ENCODE data around the gene MAPK11. TPM values are rescaled to one million over a fixed set of nuclear protein-coding genes. Genes with fewer than 3 reads are reported as not detected.

The MAPK11 gene
- total and polyA plus RNA-seq, 10 of the 15 experiments (the other 5 are each of a cell fraction or from before 2014, with no cell fraction given) = 0.05 to 12.8 (median 3.7) TPM

GRCh38 chr22:50236731-50237409, 33.3 kb downstream of the MAPK11 start:
- BruUV-seq (replicated peaks) = no TSS peak
- H3K27ac ChIP-seq (ENCODE audit: control insufficient read depth, insufficient read depth) = no peak overlapping the region
- H3K9me3 ChIP-seq (replicated peaks; ENCODE audit: control insufficient read depth, insufficient read depth, low read length) = no peaks in the 10 kb centered on the region
- H3K36me3 ChIP-seq (ENCODE audit: control insufficient read depth in 2 of 2, insufficient read depth in 2 of 2, low read length in 1 of 2) = peaks cover 3 to 14% of the 10 kb centered on the region in 2 experiments; a peak in 2 of 4 replicates
- ChIA-PET CTCF (interaction anchor here (0.7 to 2.0 kb wide), 6 partner anchors 9 to 469 kb away, joined by 3 to 8 read pairs (median 4); no protein-coding TSS in a partner anchor), SMC1A (ENCODE audit: uncharacterized antibody, unreplicated experiment) (interaction anchor here (1.1 to 1.6 kb wide), 3 partner anchors 15 to 105 kb away, joined by 3 to 5 read pairs (median 4); no protein-coding TSS in a partner anchor), RAD21 (ENCODE audit: unreplicated experiment) (interaction anchor here (0.6 kb wide), 1 partner anchor 306 kb away, joined by 3 read pairs; no protein-coding TSS in a partner anchor), POLR2A (interaction anchor here (0.5 kb wide), 1 partner anchor 100 kb away, joined by 3 read pairs; no protein-coding TSS in a partner anchor)
- intact Hi-C loops (cut with micrococcal nuclease; ENCODE audit: unreplicated experiment) (no loop called here), in situ Hi-C loops (cut with MboI) (no loop called here)
- no peak overlapping the region for H3K4me3 ChIP-seq
- TF ChIP-seq SMC3 (IDR thresholded peaks at IDR 0.05; ENCODE audit: borderline replicate concordance, low read length) (peak; percentile 38; the same call in 1 of the 2 replicates), DPF2 (IDR thresholded peaks at IDR 0.05) (no peak), RUNX3 (IDR thresholded peaks at IDR 0.05; ENCODE audit: low read length) (no peak), RAD21 (IDR thresholded peaks at IDR 0.05; ENCODE audit: insufficient read depth, low read depth, low read length) (peak; percentile 33), CTCF (IDR thresholded peaks at IDR 0.05 in 2 of 3, conservative IDR thresholded peaks at IDR 0.05 in 1 of 3; ENCODE audit: control insufficient read depth in 2 of 3, extremely low read depth in 1 of 3, insufficient read depth in 1 of 3, low read depth in 3 of 3, low read length in 3 of 3) (peak; percentile 40 to 54 (median 44))
- 69% methylated on average over 11 of the region's 11 CpGs for WGBS (ENCODE audit: insufficient coverage, insufficient replicate concordance, low lambda C conversion rate, missing lambda C conversion rate)
- no peak for FAIRE-seq
- no peaks in the 10 kb centered on the region for H3K4me1 ChIP-seq (ENCODE audit: control insufficient read depth, insufficient read depth, low read length)
- no peak overlapping the region for H2AFZ ChIP-seq (ENCODE audit: control insufficient read depth, low read depth, low read length)
- no peak for DNase-seq (ENCODE audit: low read depth, low spot score)
- H3K27me3 ChIP-seq (replicated peaks in 1 of 2; ENCODE audit: control insufficient read depth in 2 of 2, insufficient read depth in 2 of 2, low read length in 1 of 2) = no peaks in the 10 kb centered on the region
- H4K20me1 ChIP-seq (ENCODE audit: control insufficient read depth, insufficient read depth) = no peaks in the 10 kb centered on the region
- ATAC-seq = peak; percentile 72
- H3K9ac ChIP-seq (ENCODE audit: control insufficient read depth, insufficient read depth, low read length) = no peak overlapping the region
- peaks cover 25% of the 10 kb centered on the region for H3K79me2 ChIP-seq (ENCODE audit: control insufficient read depth, insufficient read depth, low read length)
- no peak overlapping the region for H3K4me2 ChIP-seq (ENCODE audit: control insufficient read depth, insufficient read depth)

Measured in GM12878 (cell line).